ENCODE measurements around the gene TMEM38B. TPM values are rescaled to one million over a fixed set of nuclear protein-coding genes. Genes with fewer than 3 reads are reported as not detected.

Gene TMEM38B
- total and polyA plus RNA-seq, 2 of the 8 experiments (the other 6 are each of a cell fraction or from before 2014, with no cell fraction given): 10.6 to 12.4 TPM

DNA sequence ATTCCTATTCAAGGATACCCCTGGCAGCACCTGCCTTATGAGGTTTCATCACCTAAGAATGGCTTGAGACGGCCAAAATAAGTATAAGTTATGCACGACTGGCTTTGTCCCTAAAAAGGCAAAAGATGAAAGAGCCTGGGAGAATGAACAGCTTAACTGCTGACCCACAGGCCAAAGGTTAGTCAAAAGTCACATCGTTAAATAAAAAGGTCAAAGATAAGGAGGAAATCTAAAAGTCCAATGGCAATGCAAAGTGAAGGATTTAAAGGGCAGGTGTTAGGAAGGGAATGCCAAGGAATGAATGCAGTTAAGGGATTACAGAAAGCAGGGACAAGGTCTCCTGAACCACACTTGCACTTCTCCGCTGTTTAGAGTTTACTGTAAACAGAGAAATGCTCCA is 26.5 kb upstream of the TMEM38B start (continued):
- TF ChIP-seq BRCA1 (IDR thresholded peaks at IDR 0.05; ENCODE audit: low read depth, low read length): no peak
- TF ChIP-seq POLR2AphosphoS5 (IDR thresholded peaks at IDR 0.05; ENCODE audit: low read depth, low read length): no peak
- TF ChIP-seq SUZ12 (IDR thresholded peaks at IDR 0.05; ENCODE audit: low read length): no peak
- no peak for TF ChIP-seq HDAC6 (IDR thresholded peaks at IDR 0.05; ENCODE audit: low read depth, low read length)
